ENCODE data around the gene STK17B. TPM values are rescaled to one million over a fixed set of nuclear protein-coding genes. Genes with fewer than 3 reads are reported as not detected.

Gene STK17B
- total RNA-seq, 3 donors from 2014 or later = 51.7 to 85.8 (median 57.7) TPM

- no peaks in the 10 kb centered on the region for H3K9me3 ChIP-seq
- TF ChIP-seq POLR2A (IDR thresholded peaks at IDR 0.05) (no peak), POLR2AphosphoS5 (IDR thresholded peaks at IDR 0.05) (peak in 1 of 3 donors; percentile 13)
- H3K27ac ChIP-seq = peak overlapping the region; percentile 78 to 95
- no peaks in the 10 kb centered on the region for H3K36me3 ChIP-seq
- H3K4me3 ChIP-seq = peak overlapping the region; percentile 92 to 99 (median 95)
- no peak for DNase-seq (ENCODE audit: low spot score in 2 of 2)
- H3K4me1 ChIP-seq = no peaks in the 10 kb centered on the region
- intact Hi-C loops (cut with DNase I; ENCODE audit: low total_unique reads) = no loop called here
- no peaks in the 10 kb centered on the region for H3K27me3 ChIP-seq
Measured at GRCh38 chr2:196171946-196172345, 568 bp upstream of the STK17B start.

GRCh38 chr2:196170606-196171247, 651 bp downstream of the STK17B start:
- peak overlapping the region; percentile 95 for H3K27ac ChIP-seq
- no peaks in the 10 kb centered on the region for H3K9me3 ChIP-seq
- no peaks in the 10 kb centered on the region for H3K27me3 ChIP-seq
- no peaks in the 10 kb centered on the region for H3K4me1 ChIP-seq
- H3K4me3 ChIP-seq = peak overlapping the region; percentile 92 to 99 (median 95)
- intact Hi-C loops (cut with DNase I; ENCODE audit: low total_unique reads) = no loop called here
- TF ChIP-seq POLR2AphosphoS5 (IDR thresholded peaks at IDR 0.05) (no peak), CTCF (IDR thresholded peaks at IDR 0.05) (no peak), POLR2A (IDR thresholded peaks at IDR 0.05) (no peak)
- peak in 1 of 2 donors; percentile 51 for DNase-seq (ENCODE audit: low spot score in 2 of 2)
- no peaks in the 10 kb centered on the region for H3K36me3 ChIP-seq

- no peaks in the 10 kb centered on the region for H3K9me3 ChIP-seq
- peak overlapping the region; percentile 92 to 99 (median 95) for H3K4me3 ChIP-seq
- TF ChIP-seq POLR2AphosphoS5 (IDR thresholded peaks at IDR 0.05) = peak in 1 of 3 donors; percentile 36
- TF ChIP-seq POLR2A (IDR thresholded peaks at IDR 0.05) = no peak
- TF ChIP-seq CTCF (IDR thresholded peaks at IDR 0.05) = no peak
- H3K27me3 ChIP-seq = no peaks in the 10 kb centered on the region
- peak overlapping the region; percentile 95 for H3K27ac ChIP-seq
- no peaks in the 10 kb centered on the region for H3K36me3 ChIP-seq
- intact Hi-C loops (cut with DNase I; ENCODE audit: low total_unique reads) = no loop called here
- peak in 1 of 2 donors; percentile 26 for DNase-seq (ENCODE audit: low spot score in 2 of 2)
- H3K4me1 ChIP-seq = no peaks in the 10 kb centered on the region
Measured at GRCh38 chr2:196170213-196170605, 1.2 kb downstream of the STK17B start.

- DNase-seq (ENCODE audit: low spot score in 2 of 2) = no peak
- Histone ChIP-seq H3K4me3 (peak overlapping the region; percentile 92 to 99 (median 95)), H3K27me3 (no peaks in the 10 kb centered on the region), H3K9me3 (no peaks in the 10 kb centered on the region), H3K36me3 (no peaks in the 10 kb centered on the region), H3K27ac (peak overlapping the region in 1 of 2 donors; percentile 95), H3K4me1 (no peaks in the 10 kb centered on the region)
- intact Hi-C loops (cut with DNase I; ENCODE audit: low total_unique reads) = no loop called here
- TF ChIP-seq CTCF (IDR thresholded peaks at IDR 0.05) (no peak), POLR2A (IDR thresholded peaks at IDR 0.05) (no peak), POLR2AphosphoS5 (IDR thresholded peaks at IDR 0.05) (no peak)
Measured at GRCh38 chr2:196169516-196169915, 1.9 kb downstream of the STK17B start.

- Histone ChIP-seq H3K9me3 (no peaks in the 10 kb centered on the region), H3K36me3 (no peaks in the 10 kb centered on the region), H3K27me3 (no peaks in the 10 kb centered on the region), H3K27ac (no peak overlapping the region), H3K4me3 (peak overlapping the region; percentile 51 to 99 (median 95)), H3K4me1 (no peaks in the 10 kb centered on the region)
- intact Hi-C loops (cut with DNase I; ENCODE audit: low total_unique reads) = no loop called here
- DNase-seq (ENCODE audit: low spot score in 2 of 2) = no peak
- TF ChIP-seq POLR2AphosphoS5 (IDR thresholded peaks at IDR 0.05) (no peak), POLR2A (IDR thresholded peaks at IDR 0.05) (no peak), CTCF (IDR thresholded peaks at IDR 0.05) (no peak)
Measured at GRCh38 chr2:196168181-196168580, 3.2 kb downstream of the STK17B start.
